ENCODE data around the gene RGS17. TPM values are rescaled to one million over a fixed set of nuclear protein-coding genes. Genes with fewer than 3 reads are reported as not detected.

Gene RGS17
- total and polyA plus RNA-seq, 10 of the 15 experiments (the other 5 are each of a cell fraction or from before 2014, with no cell fraction given), result 0.06 to 0.29 (median 0.14) TPM; not detected in 4

DNA sequence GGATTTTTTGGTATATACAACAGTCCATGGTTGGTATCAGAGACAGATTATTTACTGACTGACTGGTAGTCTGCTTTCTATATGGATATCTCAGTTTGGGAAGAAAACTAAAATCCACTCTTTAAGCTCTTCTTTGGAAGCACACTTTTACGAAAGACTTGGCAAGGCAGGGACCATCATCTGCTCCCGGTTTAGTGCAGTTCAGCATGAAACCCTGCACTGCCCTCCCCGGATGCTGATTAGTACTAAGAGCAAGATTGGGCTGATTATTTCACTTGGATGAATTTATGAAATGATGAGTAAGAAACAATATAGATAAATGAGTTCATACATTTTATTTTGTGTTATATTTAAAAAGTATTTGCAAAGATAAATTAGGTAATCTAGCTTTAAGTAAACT, 56.3 kb downstream of the RGS17 start (continued):
- TF ChIP-seq ASH2L (IDR thresholded peaks at IDR 0.05; ENCODE audit: borderline replicate concordance, low read depth), result no peak

DNA sequence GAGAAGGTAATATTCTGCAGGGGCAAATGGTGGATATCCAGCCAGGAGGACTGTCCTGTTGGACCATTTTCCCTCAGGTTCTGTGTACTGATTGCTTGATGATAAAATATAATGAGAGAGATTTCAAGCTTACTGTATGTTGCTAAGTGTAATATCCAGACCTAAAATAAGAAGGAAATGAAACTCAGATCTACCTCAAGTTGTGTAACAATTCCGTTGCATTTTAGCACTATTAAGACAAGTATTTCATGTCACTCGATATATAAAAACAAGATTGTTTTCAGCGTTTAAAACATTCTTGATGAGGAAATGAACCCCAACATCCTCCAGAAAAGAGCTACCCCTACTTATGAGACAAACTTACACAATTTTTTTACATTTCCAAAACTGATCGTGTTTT, 57.2 kb downstream of the RGS17 start:
- Histone ChIP-seq H3K27me3 (replicated peaks in 1 of 2; ENCODE audit: control insufficient read depth in 2 of 2, insufficient read depth in 2 of 2, low read length in 1 of 2) (no peaks in the 10 kb centered on the region; a peak in 1 of 4 replicates), H4K20me1 (ENCODE audit: control insufficient read depth, insufficient read depth) (no peaks in the 10 kb centered on the region), H3K79me2 (ENCODE audit: control insufficient read depth, insufficient read depth, low read length) (no peaks in the 10 kb centered on the region), H3K4me2 (ENCODE audit: control insufficient read depth, insufficient read depth) (no peak overlapping the region), H3K4me1 (ENCODE audit: control insufficient read depth, insufficient read depth, low read length) (no peaks in the 10 kb centered on the region), H3K27ac (ENCODE audit: control insufficient read depth, insufficient read depth) (no peak overlapping the region), H3K9me3 (replicated peaks; ENCODE audit: control insufficient read depth, insufficient read depth, low read length) (no peaks in the 10 kb centered on the region), H3K9ac (ENCODE audit: control insufficient read depth, insufficient read depth, low read length) (no peak overlapping the region), H3K4me3 (no peak overlapping the region), H3K36me3 (ENCODE audit: control insufficient read depth in 2 of 2, insufficient read depth in 2 of 2, low read length in 1 of 2) (no peaks in the 10 kb centered on the region), H2AFZ (ENCODE audit: control insufficient read depth, low read depth, low read length) (no peak overlapping the region)
- ATAC-seq (no peak), FAIRE-seq (no peak), DNase-seq (ENCODE audit: low read depth, low spot score) (no peak)
- no TSS peak for BruUV-seq (replicated peaks)
- in situ Hi-C loops (cut with MboI) (no loop called here), intact Hi-C loops (cut with micrococcal nuclease; ENCODE audit: unreplicated experiment) (no loop called here)
- ChIA-PET SMC1A (ENCODE audit: uncharacterized antibody, unreplicated experiment) (interaction anchor here (0.8 kb wide), 1 partner anchor 16 kb away, joined by 3 read pairs; no protein-coding TSS in a partner anchor), RAD21 (ENCODE audit: unreplicated experiment) (no interaction called here), CTCF (interaction anchor here (1.7 kb wide), 1 partner anchor 52 kb away, joined by 5 read pairs; no protein-coding TSS in a partner anchor), POLR2A (no interaction called here)
- 61% methylated on average over 4 of the region's 4 CpGs for WGBS (ENCODE audit: insufficient coverage, insufficient replicate concordance, low lambda C conversion rate, missing lambda C conversion rate)
- TF ChIP-seq ZSCAN29 (IDR thresholded peaks at IDR 0.05) (no peak), CHD2 (IDR thresholded peaks at IDR 0.05; ENCODE audit: borderline replicate concordance, low read depth, low read length) (no peak), EZH2 (IDR thresholded peaks at IDR 0.05; ENCODE audit: borderline replicate concordance, control insufficient read depth, low read depth, low read length) (no peak), EED (IDR thresholded peaks at IDR 0.05; ENCODE audit: low read depth) (no peak), CREB1 (IDR thresholded peaks at IDR 0.05; ENCODE audit: low read depth) (no peak), KLF5 (IDR thresholded peaks at IDR 0.05; ENCODE audit: partially characterized antibody) (no peak), NBN (IDR thresholded peaks at IDR 0.05) (no peak), IKZF1 (conservative IDR thresholded peaks at IDR 0.05) (no peak), SMAD1 (IDR thresholded peaks at IDR 0.05; ENCODE audit: low read depth, partially characterized antibody) (no peak), ZNF24 (IDR thresholded peaks at IDR 0.05) (no peak), CBFB (IDR thresholded peaks at IDR 0.05; ENCODE audit: low read depth) (no peak), NR2C1 (IDR thresholded peaks at IDR 0.05) (no peak), NFXL1 (IDR thresholded peaks at IDR 0.05; ENCODE audit: borderline replicate concordance) (no peak), TBL1XR1 (IDR thresholded peaks at IDR 0.05; ENCODE audit: low read depth, low read length) (no peak)
- TF ChIP-seq, protein P1, sequence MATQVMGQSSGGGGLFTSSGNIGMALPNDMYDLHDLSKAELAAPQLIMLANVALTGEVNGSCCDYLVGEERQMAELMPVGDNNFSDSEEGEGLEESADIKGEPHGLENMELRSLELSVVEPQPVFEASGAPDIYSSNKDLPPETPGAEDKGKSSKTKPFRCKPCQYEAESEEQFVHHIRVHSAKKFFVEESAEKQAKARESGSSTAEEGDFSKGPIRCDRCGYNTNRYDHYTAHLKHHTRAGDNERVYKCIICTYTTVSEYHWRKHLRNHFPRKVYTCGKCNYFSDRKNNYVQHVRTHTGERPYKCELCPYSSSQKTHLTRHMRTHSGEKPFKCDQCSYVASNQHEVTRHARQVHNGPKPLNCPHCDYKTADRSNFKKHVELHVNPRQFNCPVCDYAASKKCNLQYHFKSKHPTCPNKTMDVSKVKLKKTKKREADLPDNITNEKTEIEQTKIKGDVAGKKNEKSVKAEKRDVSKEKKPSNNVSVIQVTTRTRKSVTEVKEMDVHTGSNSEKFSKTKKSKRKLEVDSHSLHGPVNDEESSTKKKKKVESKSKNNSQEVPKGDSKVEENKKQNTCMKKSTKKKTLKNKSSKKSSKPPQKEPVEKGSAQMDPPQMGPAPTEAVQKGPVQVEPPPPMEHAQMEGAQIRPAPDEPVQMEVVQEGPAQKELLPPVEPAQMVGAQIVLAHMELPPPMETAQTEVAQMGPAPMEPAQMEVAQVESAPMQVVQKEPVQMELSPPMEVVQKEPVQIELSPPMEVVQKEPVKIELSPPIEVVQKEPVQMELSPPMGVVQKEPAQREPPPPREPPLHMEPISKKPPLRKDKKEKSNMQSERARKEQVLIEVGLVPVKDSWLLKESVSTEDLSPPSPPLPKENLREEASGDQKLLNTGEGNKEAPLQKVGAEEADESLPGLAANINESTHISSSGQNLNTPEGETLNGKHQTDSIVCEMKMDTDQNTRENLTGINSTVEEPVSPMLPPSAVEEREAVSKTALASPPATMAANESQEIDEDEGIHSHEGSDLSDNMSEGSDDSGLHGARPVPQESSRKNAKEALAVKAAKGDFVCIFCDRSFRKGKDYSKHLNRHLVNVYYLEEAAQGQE (IDR thresholded peaks at IDR 0.05; ENCODE audit: low read depth, low read length), result no peak
- TF ChIP-seq, protein P2, sequence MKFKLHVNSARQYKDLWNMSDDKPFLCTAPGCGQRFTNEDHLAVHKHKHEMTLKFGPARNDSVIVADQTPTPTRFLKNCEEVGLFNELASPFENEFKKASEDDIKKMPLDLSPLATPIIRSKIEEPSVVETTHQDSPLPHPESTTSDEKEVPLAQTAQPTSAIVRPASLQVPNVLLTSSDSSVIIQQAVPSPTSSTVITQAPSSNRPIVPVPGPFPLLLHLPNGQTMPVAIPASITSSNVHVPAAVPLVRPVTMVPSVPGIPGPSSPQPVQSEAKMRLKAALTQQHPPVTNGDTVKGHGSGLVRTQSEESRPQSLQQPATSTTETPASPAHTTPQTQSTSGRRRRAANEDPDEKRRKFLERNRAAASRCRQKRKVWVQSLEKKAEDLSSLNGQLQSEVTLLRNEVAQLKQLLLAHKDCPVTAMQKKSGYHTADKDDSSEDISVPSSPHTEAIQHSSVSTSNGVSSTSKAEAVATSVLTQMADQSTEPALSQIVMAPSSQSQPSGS (IDR thresholded peaks at IDR 0.05; ENCODE audit: low read length), result no peak
- TF ChIP-seq, protein P3, sequence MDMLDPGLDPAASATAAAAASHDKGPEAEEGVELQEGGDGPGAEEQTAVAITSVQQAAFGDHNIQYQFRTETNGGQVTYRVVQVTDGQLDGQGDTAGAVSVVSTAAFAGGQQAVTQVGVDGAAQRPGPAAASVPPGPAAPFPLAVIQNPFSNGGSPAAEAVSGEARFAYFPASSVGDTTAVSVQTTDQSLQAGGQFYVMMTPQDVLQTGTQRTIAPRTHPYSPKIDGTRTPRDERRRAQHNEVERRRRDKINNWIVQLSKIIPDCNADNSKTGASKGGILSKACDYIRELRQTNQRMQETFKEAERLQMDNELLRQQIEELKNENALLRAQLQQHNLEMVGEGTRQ (IDR thresholded peaks at IDR 0.05; ENCODE audit: borderline replicate concordance, low read depth, low read length), result no peak
- TF ChIP-seq, protein P4, sequence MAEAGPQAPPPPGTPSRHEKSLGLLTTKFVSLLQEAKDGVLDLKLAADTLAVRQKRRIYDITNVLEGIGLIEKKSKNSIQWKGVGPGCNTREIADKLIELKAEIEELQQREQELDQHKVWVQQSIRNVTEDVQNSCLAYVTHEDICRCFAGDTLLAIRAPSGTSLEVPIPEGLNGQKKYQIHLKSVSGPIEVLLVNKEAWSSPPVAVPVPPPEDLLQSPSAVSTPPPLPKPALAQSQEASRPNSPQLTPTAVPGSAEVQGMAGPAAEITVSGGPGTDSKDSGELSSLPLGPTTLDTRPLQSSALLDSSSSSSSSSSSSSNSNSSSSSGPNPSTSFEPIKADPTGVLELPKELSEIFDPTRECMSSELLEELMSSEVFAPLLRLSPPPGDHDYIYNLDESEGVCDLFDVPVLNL (IDR thresholded peaks at IDR 0.05; ENCODE audit: low read depth, low read length), result no peak
